Endometrium (tissue), 2 donors: Measurements from ENCODE around the gene CCL8.

Experiments
- FAIRE-seq: peaks from 2 replicates; lab custom pipeline; 2012; peaks lifted over from hg19 to GRCh38; lab: Jason Lieb, UNC
- donor health status: control.
- donor health status: control.

The CCL8 gene

GRCh38 chr17:34367486-34368195 is 48.4 kb downstream of the CCL8 start:
- no peak for FAIRE-seq

GRCh38 chr17:34368196-34368945 is 49.1 kb downstream of the CCL8 start:
- FAIRE-seq, result no peak

- no peak for FAIRE-seq
Measured at GRCh38 chr17:34368946-34369500, 49.8 kb downstream of the CCL8 start.

GRCh38 chr17:34369571-34369970 is 50.3 kb downstream of the CCL8 start:
- FAIRE-seq, result no peak

- FAIRE-seq, result no peak
Measured at GRCh38 chr17:34370376-34370996, 51.3 kb downstream of the CCL8 start.

- no peak for FAIRE-seq
Measured at GRCh38 chr17:34370997-34371395, 51.8 kb downstream of the CCL8 start.
